SJSA1 (cell line): ENCODE measurements around the gene ABCC1. TPM values are rescaled to one million over a fixed set of nuclear protein-coding genes. Genes with fewer than 3 reads are reported as not detected.
"Not testable (repeated sequence)": the region's sequence is repeated elsewhere in the genome, so short reads cannot be mapped to it uniquely, and the experiment has no call there.

ENCODE experiments used
- DNase-seq, 2 experiments: peaks; one replicate each; pipeline ENCODE4 v3.0.0-alpha.2; 2015 to 2020; ENCODE audit warnings: low spot score in 2 of 2, low read depth in 1 of 2
- H3K27ac ChIP-seq: fragments of 250-450 bp; sonication (Bioruptor Pico); 2 replicates; pipeline ENCODE4 v1.5.1; 2020; ENCODE audit warnings: mild to moderate bottlenecking, moderate library complexity
- H3K27me3 ChIP-seq: fragments of 250-450 bp; sonication (Bioruptor Pico); replicated peaks from 2 replicates; pipeline ENCODE4 v1.5.1; 2020; ENCODE audit warnings: mild to moderate bottlenecking, moderate library complexity
- H3K36me3 ChIP-seq: fragments of 250-450 bp; sonication (Bioruptor Pico); 2 replicates; pipeline ENCODE4 v1.5.1; 2020; ENCODE audit warnings: mild to moderate bottlenecking
- H3K4me1 ChIP-seq: fragments of 250-450 bp; sonication (Bioruptor Pico); replicated peaks from 2 replicates; pipeline ENCODE4 v1.6.1; 2021; ENCODE audit warnings: mild to moderate bottlenecking
- H3K4me3 ChIP-seq: fragments of 250-450 bp; sonication (Bioruptor Pico); 2 replicates; pipeline ENCODE4 v1.5.1; 2020; ENCODE audit warnings: mild to moderate bottlenecking
- H3K9me3 ChIP-seq: fragments of 250-450 bp; sonication (Bioruptor Pico); replicated peaks from 2 replicates; pipeline ENCODE4 v1.5.1; 2020; ENCODE audit warnings: mild to moderate bottlenecking
- total RNA-seq: library from RNA; depleted of rRNA; stranded (reverse); fragments of >200 nt; shearing (Covaris generic); gene quantifications from 2 replicates; pipeline ENCODE4 v1.2.3, GENCODE V29; 2014

The ABCC1 gene
- total RNA-seq, 1 experiment from 2014 or later: 25.0 TPM

- Histone ChIP-seq H3K27ac (no peak overlapping the region), H3K4me3 (no peak overlapping the region), H3K9me3 (no peaks in the 10 kb centered on the region), H3K36me3 (peaks cover 68% of the 10 kb centered on the region), H3K4me1 (peaks cover 17% of the 10 kb centered on the region), H3K27me3 (no peaks in the 10 kb centered on the region)
- no peak for DNase-seq
These were observed 144.4 kb downstream of the ABCC1 start for GRCh38 chr16:16093628-16094332.

- Histone ChIP-seq H3K27ac (no peak overlapping the region), H3K4me1 (peaks cover 17% of the 10 kb centered on the region), H3K27me3 (no peaks in the 10 kb centered on the region), H3K36me3 (peaks cover 72% of the 10 kb centered on the region), H3K4me3 (no peak overlapping the region), H3K9me3 (no peaks in the 10 kb centered on the region)
- no peak for DNase-seq
These were observed 146.2 kb downstream of the ABCC1 start for GRCh38 chr16:16095646-16096045.

- no peak overlapping the region for H3K4me3 ChIP-seq
- no peak overlapping the region for H3K27ac ChIP-seq
- peaks cover 72% of the 10 kb centered on the region for H3K36me3 ChIP-seq
- peaks cover 17% of the 10 kb centered on the region for H3K4me1 ChIP-seq
- H3K9me3 ChIP-seq: no peaks in the 10 kb centered on the region
- no peak for DNase-seq
- no peaks in the 10 kb centered on the region for H3K27me3 ChIP-seq
These were observed 146.9 kb downstream of the ABCC1 start for GRCh38 chr16:16096121-16096857.

- H3K36me3 ChIP-seq: peaks cover 72% of the 10 kb centered on the region
- no peak overlapping the region for H3K27ac ChIP-seq
- DNase-seq: no peak
- H3K4me1 ChIP-seq: peaks cover 17% of the 10 kb centered on the region
- H3K27me3 ChIP-seq: no peaks in the 10 kb centered on the region
- no peak overlapping the region for H3K4me3 ChIP-seq
- no peaks in the 10 kb centered on the region for H3K9me3 ChIP-seq
These were observed 147.4 kb downstream of the ABCC1 start for GRCh38 chr16:16096858-16097213.

- DNase-seq: no peak
- Histone ChIP-seq H3K27ac (no peak overlapping the region), H3K4me1 (peaks cover 17% of the 10 kb centered on the region), H3K4me3 (no peak overlapping the region), H3K36me3 (peaks cover 79% of the 10 kb centered on the region), H3K27me3 (no peaks in the 10 kb centered on the region), H3K9me3 (no peaks in the 10 kb centered on the region)
These were observed 149.9 kb downstream of the ABCC1 start for GRCh38 chr16:16099320-16099719.

GRCh38 chr16:16100631-16101030 lies 151.2 kb downstream of the ABCC1 start:
- DNase-seq: no peak
- peaks cover 85% of the 10 kb centered on the region for H3K36me3 ChIP-seq
- H3K27ac ChIP-seq: no peak overlapping the region
- no peaks in the 10 kb centered on the region for H3K9me3 ChIP-seq
- no peak overlapping the region for H3K4me3 ChIP-seq
- H3K4me1 ChIP-seq: peaks cover 17% of the 10 kb centered on the region
- no peaks in the 10 kb centered on the region for H3K27me3 ChIP-seq

GRCh38 chr16:16101585-16101984 lies 152.2 kb downstream of the ABCC1 start:
- H3K27ac ChIP-seq: no peak overlapping the region
- no peak overlapping the region for H3K4me3 ChIP-seq
- H3K36me3 ChIP-seq: peaks cover 80% of the 10 kb centered on the region
- peaks cover 12% of the 10 kb centered on the region for H3K4me1 ChIP-seq
- H3K27me3 ChIP-seq: no peaks in the 10 kb centered on the region
- H3K9me3 ChIP-seq: no peaks in the 10 kb centered on the region
- no peak for DNase-seq

GRCh38 chr16:16102738-16103137 lies 153.3 kb downstream of the ABCC1 start:
- Histone ChIP-seq H3K36me3 (peaks cover 74% of the 10 kb centered on the region), H3K9me3 (no peaks in the 10 kb centered on the region)

GRCh38 chr16:16104132-16104803 lies 154.9 kb downstream of the ABCC1 start:
- H3K36me3 ChIP-seq: peaks cover 66% of the 10 kb centered on the region
- not testable (repeated sequence) for H3K9me3 ChIP-seq, H3K4me1 ChIP-seq, H3K27me3 ChIP-seq, DNase-seq, H3K4me3 ChIP-seq, H3K27ac ChIP-seq

More at GRCh38 chr16:16102738-16103137, 153.3 kb downstream of the ABCC1 start:
- H3K27me3 ChIP-seq: no peaks in the 10 kb centered on the region
- DNase-seq: no peak
- no peak overlapping the region for H3K4me3 ChIP-seq
- H3K27ac ChIP-seq: no peak overlapping the region
- peaks cover 7% of the 10 kb centered on the region for H3K4me1 ChIP-seq

GRCh38 chr16:16104804-16105141 lies 155.4 kb downstream of the ABCC1 start:
- H3K27me3 ChIP-seq, H3K9me3 ChIP-seq: not testable (repeated sequence)
- peaks cover 68% of the 10 kb centered on the region for H3K36me3 ChIP-seq

GRCh38 chr16:16105646-16106045 lies 156.2 kb downstream of the ABCC1 start:
- Histone ChIP-seq H3K27ac (no peak overlapping the region), H3K36me3 (peaks cover 65% of the 10 kb centered on the region), H3K4me1 (peaks cover 6% of the 10 kb centered on the region), H3K27me3 (no peaks in the 10 kb centered on the region), H3K4me3 (no peak overlapping the region), H3K9me3 (no peaks in the 10 kb centered on the region)
- no peak for DNase-seq

More at GRCh38 chr16:16104804-16105141, 155.4 kb downstream of the ABCC1 start:
- not testable (repeated sequence) for H3K4me1 ChIP-seq, DNase-seq, H3K4me3 ChIP-seq, H3K27ac ChIP-seq

GRCh38 chr16:16106466-16106865 lies 157.1 kb downstream of the ABCC1 start:
- Histone ChIP-seq H3K27ac (no peak overlapping the region), H3K27me3 (no peaks in the 10 kb centered on the region), H3K9me3 (no peaks in the 10 kb centered on the region), H3K4me1 (peaks cover 6% of the 10 kb centered on the region), H3K4me3 (no peak overlapping the region), H3K36me3 (peaks cover 66% of the 10 kb centered on the region)
- no peak for DNase-seq

GRCh38 chr16:16107839-16108238 lies 158.4 kb downstream of the ABCC1 start:
- DNase-seq: no peak
- Histone ChIP-seq H3K4me3 (no peak overlapping the region), H3K36me3 (peaks cover 66% of the 10 kb centered on the region), H3K27ac (no peak overlapping the region), H3K27me3 (no peaks in the 10 kb centered on the region), H3K9me3 (no peaks in the 10 kb centered on the region), H3K4me1 (peaks cover 6% of the 10 kb centered on the region)

GRCh38 chr16:16108759-16109158 lies 159.3 kb downstream of the ABCC1 start:
- DNase-seq: no peak
- peaks cover 66% of the 10 kb centered on the region for H3K36me3 ChIP-seq
- no peaks in the 10 kb centered on the region for H3K9me3 ChIP-seq
- peaks cover 6% of the 10 kb centered on the region for H3K4me1 ChIP-seq
- H3K27ac ChIP-seq: no peak overlapping the region
- H3K4me3 ChIP-seq: no peak overlapping the region
- H3K27me3 ChIP-seq: no peaks in the 10 kb centered on the region
